Smooth muscle cell (in vitro differentiated cells): ENCODE results near the gene RAPSN. TPM values are rescaled to one million over a fixed set of nuclear protein-coding genes. Genes with fewer than 3 reads are reported as not detected.

Experiments used
- DNase-seq: peaks from one replicate; lab custom pipeline; 2025; ENCODE audit not compliant: unreplicated experiment; lab: John Stamatoyannopoulos, UW
- H2AFZ ChIP-seq: fragments of 200-600 bp; sonication (generic); 2 replicates; pipeline ENCODE4 v1.6.0; 2016; ENCODE audit warnings: antibody characterized with exemption, low read depth, mild to moderate bottlenecking
- H3F3A ChIP-seq: fragments of 200-600 bp; sonication (generic); 2 replicates; pipeline ENCODE4 v1.6.0; 2017; ENCODE audit warnings: antibody characterized with exemption, low read depth
- H3K27ac ChIP-seq: fragments of 200-600 bp; sonication (generic); 2 replicates; pipeline ENCODE4 v1.5.1; 2016; ENCODE audit warnings: low read depth, mild to moderate bottlenecking
- H3K27me3 ChIP-seq: fragments of 200-600 bp; sonication (generic); 2 replicates; pipeline ENCODE4 v1.6.1; 2016; ENCODE audit warnings: low read depth, mild to moderate bottlenecking
- H3K36me3 ChIP-seq: fragments of 200-600 bp; sonication (generic); 2 replicates; pipeline ENCODE4 v1.5.1; 2016; ENCODE audit warnings: low read depth
- H3K4me1 ChIP-seq: fragments of 200-600 bp; sonication (generic); 2 replicates; pipeline ENCODE4 v1.5.1; 2016; ENCODE audit warnings: low read depth
- H3K4me2 ChIP-seq: fragments of 200-600 bp; sonication (generic); 2 replicates; pipeline ENCODE4 v1.6.0; 2016; ENCODE audit warnings: mild to moderate bottlenecking
- H3K4me3 ChIP-seq: fragments of 200-600 bp; sonication (generic); 2 replicates; pipeline ENCODE4 v1.5.1; 2016; ENCODE audit warnings: mild to moderate bottlenecking
- H3K79me2 ChIP-seq: fragments of 200-600 bp; sonication (generic); 2 replicates; pipeline ENCODE4 v1.6.0; 2016; ENCODE audit warnings: low read depth, mild to moderate bottlenecking
- H3K9ac ChIP-seq: fragments of 200-600 bp; sonication (generic); 2 replicates; pipeline ENCODE4 v1.6.0; 2016; ENCODE audit warnings: low read depth
- H3K9me3 ChIP-seq: fragments of 200-600 bp; sonication (generic); replicated peaks from 2 replicates; pipeline ENCODE4 v1.5.1; 2016; ENCODE audit warnings: low read depth
- H4K20me1 ChIP-seq: fragments of 200-600 bp; sonication (generic); 2 replicates; pipeline ENCODE4 v1.6.0; 2016; ENCODE audit warnings: low read depth
- CTCF ChIP-seq: fragments of 200-600 bp; sonication (generic); IDR thresholded peaks from 2 replicates; pipeline ENCODE4 v1.5.1; 2017; ENCODE audit warnings: borderline replicate concordance, mild to moderate bottlenecking, antibody characterized with exemption; ENCODE audit not compliant: insufficient read depth, poor library complexity, severe bottlenecking
- WGBS: methylation state at CpG from one replicate; pipeline ENCODE4 v1.1.7; 2016; ENCODE audit warnings: low lambda C conversion rate; 5-methylcytosine and 5-hydroxymethylcytosine counted together
- polyA plus RNA-seq: library from polyadenylated mRNA; unstranded; fragments of >200 nt; fragmentation: Nextera tagmentation; extraction: Ambion mirVana; gene quantifications from 2 replicates; pipeline ENCODE4 v1.2.1, GENCODE V29; 2016
- total RNA-seq: library from RNA; depleted of rRNA; stranded (reverse); fragments of >200 nt; gene quantifications from 2 replicates; pipeline ENCODE4 v1.2.3, GENCODE V29; 2014

Gene RAPSN
- total and polyA plus RNA-seq, 2 experiments from 2014 or later = 0.41 TPM; not detected in 1

- no peaks in the 10 kb centered on the region for H3K9me3 ChIP-seq
- no peaks in the 10 kb centered on the region for H3K27me3 ChIP-seq
- H3K4me2 ChIP-seq = no peak overlapping the region
- H4K20me1 ChIP-seq = no peaks in the 10 kb centered on the region
- TF ChIP-seq CTCF = no peak
- no peak overlapping the region for H2AFZ ChIP-seq
- no peak for DNase-seq
- H3K27ac ChIP-seq = no peak overlapping the region
- no peak overlapping the region for H3K9ac ChIP-seq
- H3K4me3 ChIP-seq = no peak overlapping the region
- WGBS = 97% methylated on average over 13 of the region's 14 CpGs
- no peaks in the 10 kb centered on the region for H3F3A ChIP-seq
- no peaks in the 10 kb centered on the region for H3K36me3 ChIP-seq
- no peaks in the 10 kb centered on the region for H3K79me2 ChIP-seq
- H3K4me1 ChIP-seq = no peaks in the 10 kb centered on the region
These were observed 56.3 kb downstream of the RAPSN start for GRCh38 chr11:47392546-47393162.

- no peaks in the 10 kb centered on the region for H3K4me1 ChIP-seq
- no peak overlapping the region for H3K27ac ChIP-seq
- no peaks in the 10 kb centered on the region for H3K36me3 ChIP-seq
- no peak overlapping the region for H3K4me3 ChIP-seq
- H3K79me2 ChIP-seq = no peaks in the 10 kb centered on the region
- no peaks in the 10 kb centered on the region for H3K9me3 ChIP-seq
- no peak for DNase-seq
- H3K27me3 ChIP-seq = no peaks in the 10 kb centered on the region
- 97% methylated on average over 16 of the region's 16 CpGs for WGBS
- no peak overlapping the region for H3K9ac ChIP-seq
- no peaks in the 10 kb centered on the region for H4K20me1 ChIP-seq
- H3F3A ChIP-seq = no peaks in the 10 kb centered on the region
- no peak overlapping the region for H3K4me2 ChIP-seq
- no peak for TF ChIP-seq CTCF
- no peak overlapping the region for H2AFZ ChIP-seq
These were observed 57.1 kb downstream of the RAPSN start for GRCh38 chr11:47391711-47392432.

GRCh38 chr11:47391077-47391583 is 57.8 kb downstream of the RAPSN start:
- H3K27ac ChIP-seq = no peak overlapping the region
- WGBS = 78% methylated on average over 10 of the region's 11 CpGs
- H3K36me3 ChIP-seq = no peaks in the 10 kb centered on the region
- no peaks in the 10 kb centered on the region for H4K20me1 ChIP-seq
- H2AFZ ChIP-seq = no peak overlapping the region
- H3K4me1 ChIP-seq = no peaks in the 10 kb centered on the region
- H3F3A ChIP-seq = no peaks in the 10 kb centered on the region
- no peak overlapping the region for H3K4me2 ChIP-seq
- H3K79me2 ChIP-seq = no peaks in the 10 kb centered on the region
- TF ChIP-seq CTCF = no peak
- no peak overlapping the region for H3K4me3 ChIP-seq
- H3K27me3 ChIP-seq = no peaks in the 10 kb centered on the region
- no peak for DNase-seq
- H3K9ac ChIP-seq = no peak overlapping the region
- no peaks in the 10 kb centered on the region for H3K9me3 ChIP-seq
